Osteoblast (primary cell): ENCODE results near the gene ZDHHC5. TPM values are rescaled to one million over a fixed set of nuclear protein-coding genes. Genes with fewer than 3 reads are reported as not detected.

ENCODE experiments used
- DNase-seq: peaks from one replicate; pipeline ENCODE4 v3.0.0; 2011; ENCODE audit warnings: low spot score, mixed read lengths; ENCODE audit not compliant: insufficient read length; ENCODE audit errors: missing footprints
- H2AFZ ChIP-seq: 2 replicates; pipeline ENCODE4 v1.6.0; 2011; ENCODE audit warnings: mild to moderate bottlenecking, low read length
- H3K27ac ChIP-seq: 2 replicates; pipeline ENCODE4 v1.5.1; 2011; ENCODE audit warnings: mild to moderate bottlenecking, low read depth, low read length, moderate library complexity
- H3K27me3 ChIP-seq: 2 replicates; pipeline ENCODE4 v1.6.0; 2012; ENCODE audit warnings: mild to moderate bottlenecking, control low read depth, inconsistent platforms, low read length, moderate library complexity; ENCODE audit not compliant: insufficient read depth
- H3K36me3 ChIP-seq: 2 replicates; pipeline ENCODE4 v1.5.1; 2011; ENCODE audit warnings: mild to moderate bottlenecking, low read length, control low read depth, moderate library complexity; ENCODE audit not compliant: insufficient read depth
- H3K4me1 ChIP-seq: 2 replicates; pipeline ENCODE4 v1.5.1; 2011; ENCODE audit warnings: mild to moderate bottlenecking, low read length, control low read depth, moderate library complexity; ENCODE audit not compliant: insufficient read depth
- H3K4me2 ChIP-seq: 2 replicates; pipeline ENCODE4 v1.6.0; 2011; ENCODE audit warnings: mild to moderate bottlenecking, low read length; ENCODE audit not compliant: insufficient read depth
- H3K4me3 ChIP-seq: fragments of 200-600 bp; sonication (generic); 3 replicates; pipeline ENCODE4 v1.5.1; 2012; ENCODE audit warnings: mild to moderate bottlenecking, low read length, inconsistent platforms; ENCODE audit not compliant: insufficient read depth
- H3K79me2 ChIP-seq: 2 replicates; pipeline ENCODE4 v1.6.0; 2012; ENCODE audit warnings: mild to moderate bottlenecking, low read length, control low read depth, inconsistent platforms; ENCODE audit not compliant: insufficient read depth
- H3K9me3 ChIP-seq: 2 replicates; pipeline ENCODE4 v1.5.1; 2011; ENCODE audit warnings: low read depth, low read length, control low read depth
- H4K20me1 ChIP-seq: 2 replicates; pipeline ENCODE4 v1.6.0; 2012; ENCODE audit warnings: mild to moderate bottlenecking, low read length, control low read depth; ENCODE audit not compliant: insufficient read depth
- CTCF ChIP-seq: IDR thresholded peaks from 2 replicates; pipeline ENCODE4 v1.5.1; 2011; ENCODE audit warnings: mild to moderate bottlenecking, low read depth, low read length, moderate library complexity; ENCODE audit errors: extremely low read depth
- total RNA-seq: library from RNA; depleted of rRNA; stranded (reverse); fragments of >200 nt; gene quantifications from 2 replicates; pipeline ENCODE4 v1.2.3, GENCODE V29; 2012

ZDHHC5 gene
- total RNA-seq, 1 donor: 48.9 TPM

DNA sequence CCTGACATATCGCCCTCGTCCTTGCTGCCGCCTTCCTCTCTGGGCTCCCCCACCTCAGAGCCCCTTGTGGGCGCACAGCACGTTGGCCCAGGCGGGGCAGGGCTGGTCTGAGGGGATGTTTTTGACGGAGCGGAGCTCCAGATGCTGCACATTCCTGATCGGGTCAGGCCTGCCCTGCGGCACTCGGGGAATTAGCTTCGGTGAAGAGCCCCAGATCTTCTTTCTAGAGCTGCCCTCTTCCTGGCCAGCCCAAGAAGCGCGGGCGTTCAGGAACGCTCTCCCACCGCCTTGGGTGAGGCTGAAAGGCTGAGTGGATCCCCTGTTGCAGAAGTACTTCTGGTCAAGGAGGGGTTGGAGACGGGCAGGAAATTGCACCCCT is 30.3 kb upstream of the ZDHHC5 start:
- Histone ChIP-seq H3K4me1 (peaks cover 24% of the 10 kb centered on the region), H3K4me2 (peak overlapping the region; percentile 94), H3K27ac (peak overlapping the region; percentile 48), H3K79me2 (peaks cover 34% of the 10 kb centered on the region), H4K20me1 (peaks cover 28% of the 10 kb centered on the region), H3K36me3 (peaks cover 6% of the 10 kb centered on the region), H3K9me3 (no peaks in the 10 kb centered on the region), H2AFZ (peak overlapping the region; percentile 97), H3K27me3 (peaks cover 6% of the 10 kb centered on the region), H3K4me3 (peak overlapping the region; percentile 97)
- TF ChIP-seq CTCF: no peak
- DNase-seq: no peak

GRCh38 chr11:57638005-57638781 is 29.7 kb upstream of the ZDHHC5 start:
- H3K4me1 ChIP-seq: peaks cover 24% of the 10 kb centered on the region
- TF ChIP-seq CTCF: no peak
- H4K20me1 ChIP-seq: peaks cover 31% of the 10 kb centered on the region
- peak overlapping the region; percentile 97 for H3K4me3 ChIP-seq
- peak overlapping the region; percentile 71 for H3K27ac ChIP-seq
- H3K36me3 ChIP-seq: peaks cover 6% of the 10 kb centered on the region
- no peaks in the 10 kb centered on the region for H3K9me3 ChIP-seq
- peak; percentile 99 for DNase-seq
- peak overlapping the region; percentile 97 for H2AFZ ChIP-seq
- H3K27me3 ChIP-seq: peaks cover 6% of the 10 kb centered on the region
- H3K4me2 ChIP-seq: peak overlapping the region; percentile 94
- H3K79me2 ChIP-seq: peaks cover 34% of the 10 kb centered on the region

GRCh38 chr11:57638811-57639320 is 29.0 kb upstream of the ZDHHC5 start:
- Histone ChIP-seq H3K4me2 (peak overlapping the region; percentile 94), H3K79me2 (peaks cover 34% of the 10 kb centered on the region), H3K4me1 (peaks cover 24% of the 10 kb centered on the region), H4K20me1 (peaks cover 37% of the 10 kb centered on the region), H3K4me3 (peak overlapping the region; percentile 97), H3K27ac (peak overlapping the region; percentile 71), H3K36me3 (peaks cover 9% of the 10 kb centered on the region), H2AFZ (peak overlapping the region; percentile 89), H3K9me3 (no peaks in the 10 kb centered on the region), H3K27me3 (peaks cover 6% of the 10 kb centered on the region)
- TF ChIP-seq CTCF: no peak
- no peak for DNase-seq

DNA sequence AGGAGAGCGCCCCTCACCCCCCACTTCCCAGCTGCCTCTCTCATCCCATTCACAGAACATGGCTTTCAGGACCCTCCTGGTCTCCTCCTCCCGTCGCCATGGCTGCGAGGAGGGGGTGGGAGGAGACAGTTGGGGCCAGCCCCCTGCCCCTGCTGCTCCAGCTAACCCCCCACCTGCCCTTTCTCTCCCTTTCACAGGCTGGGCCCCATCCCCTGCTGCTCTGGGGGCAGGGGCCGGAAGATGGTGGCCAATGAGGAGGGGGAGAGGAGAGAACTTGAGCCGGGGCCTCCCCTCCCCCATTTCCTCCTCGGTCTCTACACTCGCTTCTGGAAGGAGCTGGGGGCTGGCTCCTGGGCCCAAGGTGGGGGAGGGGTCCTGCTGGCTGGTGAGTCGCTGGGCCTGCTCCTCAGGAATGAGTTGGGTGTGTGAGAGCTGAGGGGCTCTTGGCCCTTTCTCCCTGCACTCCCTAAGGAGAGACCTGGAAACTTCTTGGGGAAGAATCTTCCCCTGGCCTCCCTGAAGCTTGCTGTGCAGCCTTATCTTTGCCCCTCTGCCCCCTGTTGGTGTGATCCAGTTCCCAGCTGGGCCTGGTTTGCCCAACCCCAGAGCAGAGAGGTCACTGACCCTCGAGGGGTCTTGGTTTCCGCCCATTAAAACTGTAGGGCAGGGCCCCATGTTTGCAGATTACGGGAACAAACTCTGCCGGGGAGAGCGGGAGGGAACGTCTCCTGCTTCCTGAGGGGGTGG is 28.4 kb upstream of the ZDHHC5 start:
- peak overlapping the region; percentile 97 for H3K4me3 ChIP-seq
- H3K27ac ChIP-seq: peak overlapping the region; percentile 71
- peaks cover 10% of the 10 kb centered on the region for H3K36me3 ChIP-seq
- H3K27me3 ChIP-seq: peaks cover 6% of the 10 kb centered on the region
- peak overlapping the region; percentile 94 for H3K4me2 ChIP-seq
- TF ChIP-seq CTCF: peak; percentile 11
- peak overlapping the region; percentile 41 for H2AFZ ChIP-seq
- peaks cover 41% of the 10 kb centered on the region for H4K20me1 ChIP-seq
- H3K79me2 ChIP-seq: peaks cover 34% of the 10 kb centered on the region
- H3K9me3 ChIP-seq: no peaks in the 10 kb centered on the region
- peak; percentile 90 for DNase-seq
- peaks cover 25% of the 10 kb centered on the region for H3K4me1 ChIP-seq
